Skin epidermis (tissue), 12 donors: ENCODE results near the gene AFF3.

Source experiments
- H3K27ac ChIP-seq, 21 experiments: fragments of 200-600 bp; sonication (generic) in 11 of 21; one replicate each; pipeline ENCODE4 v1.5.0; 2020; ENCODE audit warnings: mild to moderate bottlenecking in 3 of 21, inconsistent platforms in 2 of 21, moderate library complexity in 2 of 21
- H3K4me3 ChIP-seq, 7 experiments: fragments of 200-600 bp; sonication (generic) in 2 of 7; one replicate each; pipeline ENCODE4 v1.5.0; 2020; ENCODE audit warnings: inconsistent platforms in 2 of 7, mild to moderate bottlenecking in 2 of 7, moderate library complexity in 1 of 7

The AFF3 gene

GRCh38 chr2:99565227-99565626 is 577.2 kb downstream of the AFF3 start:
- Histone ChIP-seq H3K27ac (no peak overlapping the region), H3K4me3 (no peak overlapping the region)

GRCh38 chr2:99562516-99562915 is 579.9 kb downstream of the AFF3 start:
- Histone ChIP-seq H3K27ac (no peak overlapping the region), H3K4me3 (no peak overlapping the region)

- Histone ChIP-seq H3K27ac (no peak overlapping the region), H3K4me3 (no peak overlapping the region)
Observed at GRCh38 chr2:99561804-99562203, 580.6 kb downstream of the AFF3 start.

GRCh38 chr2:99559075-99559662 is 583.2 kb downstream of the AFF3 start:
- no peak overlapping the region for H3K27ac ChIP-seq
- no peak overlapping the region for H3K4me3 ChIP-seq

- no peak overlapping the region for H3K27ac ChIP-seq
- no peak overlapping the region for H3K4me3 ChIP-seq
Observed at GRCh38 chr2:99555404-99555803, 587.0 kb downstream of the AFF3 start.

GRCh38 chr2:99554871-99555270 is 587.5 kb downstream of the AFF3 start:
- Histone ChIP-seq H3K27ac (no peak overlapping the region), H3K4me3 (no peak overlapping the region)

- Histone ChIP-seq H3K27ac (no peak overlapping the region), H3K4me3 (no peak overlapping the region)
Observed at GRCh38 chr2:99554238-99554637, 588.2 kb downstream of the AFF3 start.

- no peak overlapping the region for H3K4me3 ChIP-seq
- no peak overlapping the region for H3K27ac ChIP-seq
Observed at GRCh38 chr2:99552529-99552928, 589.9 kb downstream of the AFF3 start.

- Histone ChIP-seq H3K4me3 (no peak overlapping the region), H3K27ac (no peak overlapping the region)
Observed at GRCh38 chr2:99550368-99550767, 592.0 kb downstream of the AFF3 start.

- H3K4me3 ChIP-seq, result no peak overlapping the region
- no peak overlapping the region for H3K27ac ChIP-seq
Observed at GRCh38 chr2:99545604-99546003, 596.8 kb downstream of the AFF3 start.

GRCh38 chr2:99545066-99545465 is 597.3 kb downstream of the AFF3 start:
- H3K27ac ChIP-seq, result no peak overlapping the region
- H3K4me3 ChIP-seq, result no peak overlapping the region

- Histone ChIP-seq H3K4me3 (no peak overlapping the region), H3K27ac (no peak overlapping the region)
Observed at GRCh38 chr2:99544608-99545007, 597.8 kb downstream of the AFF3 start.

GRCh38 chr2:99543247-99543646 is 599.1 kb downstream of the AFF3 start:
- Histone ChIP-seq H3K27ac (no peak overlapping the region), H3K4me3 (no peak overlapping the region)

GRCh38 chr2:99537910-99538485 is 604.4 kb downstream of the AFF3 start:
- no peak overlapping the region for H3K27ac ChIP-seq
- H3K4me3 ChIP-seq, result no peak overlapping the region

GRCh38 chr2:99524056-99524455 is 618.3 kb downstream of the AFF3 start:
- Histone ChIP-seq H3K27ac (no peak overlapping the region), H3K4me3 (no peak overlapping the region)

- H3K4me3 ChIP-seq, result no peak overlapping the region
- H3K27ac ChIP-seq, result no peak overlapping the region
Observed at GRCh38 chr2:99522157-99522556, 620.2 kb downstream of the AFF3 start.

- Histone ChIP-seq H3K4me3 (no peak overlapping the region), H3K27ac (no peak overlapping the region)
Observed at GRCh38 chr2:99520813-99521212, 621.6 kb downstream of the AFF3 start.

- no peak overlapping the region for H3K4me3 ChIP-seq
Observed at GRCh38 chr2:99520195-99520594, 622.2 kb downstream of the AFF3 start.

GRCh38 chr2:99514357-99514756 is 628.0 kb downstream of the AFF3 start:
- Histone ChIP-seq H3K27ac (no peak overlapping the region), H3K4me3 (no peak overlapping the region)

More at GRCh38 chr2:99520195-99520594, 622.2 kb downstream of the AFF3 start:
- H3K27ac ChIP-seq, result no peak overlapping the region

- Histone ChIP-seq H3K4me3 (no peak overlapping the region), H3K27ac (no peak overlapping the region)
Observed at GRCh38 chr2:99512181-99512591, 630.2 kb downstream of the AFF3 start.

- H3K4me3 ChIP-seq, result no peak overlapping the region
Observed at GRCh38 chr2:99509387-99509786, 633.0 kb downstream of the AFF3 start.

More at GRCh38 chr2:99509387-99509786, 633.0 kb downstream of the AFF3 start:
- no peak overlapping the region for H3K27ac ChIP-seq
